ENCODE measurements around the gene TNFSF11.
"Not testable (repeated sequence)": the region's sequence is repeated elsewhere in the genome, so short reads cannot be mapped to it uniquely, and the experiment has no call there.

The TNFSF11 gene

GRCh38 chr13:42574011-42574410 is at the start of gene TNFSF11:
Gene TNFSF11, plus strand, starts transcription at chr13:42574152. Its CDS starts 152 bp downstream, at chr13:42574304.
- DNase-seq: no peak

DNA sequence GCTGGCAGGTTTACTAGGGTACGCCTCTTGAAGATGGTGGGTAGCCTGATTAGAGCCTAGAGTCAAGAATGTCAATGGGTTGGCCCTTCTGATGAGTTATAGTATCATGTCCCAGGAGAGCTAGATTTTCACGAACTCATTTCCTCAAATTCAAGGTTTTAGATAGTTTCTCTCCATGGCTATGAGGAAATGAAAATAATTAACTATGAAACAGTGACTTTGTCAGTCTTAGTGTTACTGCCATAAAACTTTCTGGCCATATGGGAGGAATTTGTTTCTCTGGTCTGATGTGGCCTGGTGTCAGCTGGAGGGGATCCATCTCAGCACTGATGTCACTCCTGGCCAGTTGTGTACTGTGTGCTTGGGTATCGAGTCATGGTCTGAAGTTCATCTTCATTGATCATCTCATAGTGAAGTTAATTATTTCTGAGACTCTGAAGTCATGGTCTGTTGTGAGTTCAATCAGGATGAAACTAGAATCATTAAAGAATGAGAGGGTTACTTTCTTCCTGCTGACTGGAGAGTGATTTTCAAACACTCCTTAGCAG is 49.4 kb upstream of the TNFSF11 start:
- peak; percentile 34 for DNase-seq

- DNase-seq: no peak
These were observed 48.9 kb upstream of the TNFSF11 start for GRCh38 chr13:42525035-42525504.

- no peak for DNase-seq
These were observed 47.7 kb upstream of the TNFSF11 start for GRCh38 chr13:42526276-42526675.

GRCh38 chr13:42526804-42527203 is 47.1 kb upstream of the TNFSF11 start:
- no peak for DNase-seq

DNA sequence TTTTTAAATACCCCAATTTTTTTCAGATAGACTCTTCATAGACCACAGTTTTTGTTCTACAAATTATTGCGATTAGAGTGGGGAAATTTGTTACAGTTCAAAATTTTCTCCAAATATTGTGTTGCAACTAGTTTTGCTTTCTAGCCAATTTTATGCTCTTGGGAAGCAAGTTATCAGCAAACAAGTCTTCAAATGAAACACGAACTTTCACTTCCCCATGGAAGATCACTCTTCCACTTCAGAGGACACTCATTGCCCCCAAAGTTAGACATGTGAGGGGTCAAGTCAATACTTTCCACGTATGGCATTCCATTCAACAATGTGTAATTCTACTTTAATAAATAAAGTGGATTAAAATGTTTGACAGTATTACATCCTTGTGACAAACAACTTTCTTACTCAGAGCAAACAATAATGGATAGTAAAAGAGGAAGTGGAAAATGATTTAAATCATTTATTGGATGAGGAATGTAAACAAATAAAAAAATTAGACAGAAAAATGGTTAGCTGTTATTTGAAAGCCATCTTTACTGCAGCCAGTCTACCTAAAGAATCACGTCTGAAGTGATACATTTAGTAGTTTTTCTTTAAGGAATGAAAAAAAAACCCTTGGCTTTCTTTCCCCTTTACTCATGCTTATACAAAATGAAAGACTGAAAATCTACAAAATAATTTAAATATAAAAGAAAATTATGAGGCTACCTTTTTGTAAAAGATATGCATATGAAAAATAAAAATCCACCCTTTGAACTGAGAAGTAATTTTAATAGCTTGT is 41.2 kb upstream of the TNFSF11 start:
- DNase-seq: peak; percentile 69

- no peak for DNase-seq
These were observed 40.7 kb upstream of the TNFSF11 start for GRCh38 chr13:42533336-42533591.

DNA sequence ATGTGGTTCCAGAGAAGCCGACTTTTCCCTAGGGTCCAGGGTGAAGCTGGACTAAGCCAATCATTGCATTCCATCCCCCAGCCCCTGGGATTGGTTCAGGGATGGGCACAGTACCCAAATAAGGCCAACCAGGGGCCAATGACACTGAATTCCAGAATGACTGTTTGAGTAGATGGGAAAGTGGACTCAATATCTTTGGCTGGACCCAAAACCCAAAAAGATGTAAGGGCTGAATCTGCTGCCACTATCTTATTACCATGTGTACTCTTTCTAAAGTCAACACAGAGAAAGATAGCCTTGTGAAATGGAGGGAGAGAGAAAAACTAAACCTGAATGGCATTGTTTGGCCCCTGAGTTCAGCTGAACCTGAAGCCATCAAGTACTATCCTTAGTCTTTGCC is 39.2 kb upstream of the TNFSF11 start:
- no peak for DNase-seq

- no peak for DNase-seq
These were observed 35.0 kb upstream of the TNFSF11 start for GRCh38 chr13:42538996-42539395.

DNA sequence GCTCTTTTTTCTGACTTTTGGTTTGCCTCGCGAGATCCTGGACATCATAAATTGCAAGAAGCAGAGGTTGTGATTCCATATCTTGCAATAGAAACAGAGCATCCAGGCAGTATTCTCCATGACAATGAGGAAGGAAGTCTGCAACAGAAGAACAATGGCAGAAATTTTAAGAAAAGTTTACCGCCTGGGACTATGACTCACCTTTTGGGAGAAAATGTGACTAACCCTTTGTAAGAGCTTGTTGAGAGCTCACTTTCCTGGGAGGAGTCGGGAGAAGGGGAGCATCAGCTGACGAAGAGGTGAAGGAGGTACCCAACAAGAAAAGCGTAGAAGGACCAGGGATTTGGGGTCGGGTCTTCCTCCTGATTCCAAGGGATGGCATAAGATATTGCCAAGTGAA is 34.3 kb upstream of the TNFSF11 start:
- peak; percentile 39 for DNase-seq

- DNase-seq: no peak
These were observed 30.6 kb upstream of the TNFSF11 start for GRCh38 chr13:42543215-42543797.

- peak; percentile 75 for DNase-seq
These were observed 29.6 kb upstream of the TNFSF11 start for GRCh38 chr13:42544246-42544926.

GRCh38 chr13:42545842-42546241 is 28.1 kb upstream of the TNFSF11 start:
- no peak for DNase-seq

GRCh38 chr13:42547612-42548011 is 26.3 kb upstream of the TNFSF11 start:
- DNase-seq: peak; percentile 21

DNA sequence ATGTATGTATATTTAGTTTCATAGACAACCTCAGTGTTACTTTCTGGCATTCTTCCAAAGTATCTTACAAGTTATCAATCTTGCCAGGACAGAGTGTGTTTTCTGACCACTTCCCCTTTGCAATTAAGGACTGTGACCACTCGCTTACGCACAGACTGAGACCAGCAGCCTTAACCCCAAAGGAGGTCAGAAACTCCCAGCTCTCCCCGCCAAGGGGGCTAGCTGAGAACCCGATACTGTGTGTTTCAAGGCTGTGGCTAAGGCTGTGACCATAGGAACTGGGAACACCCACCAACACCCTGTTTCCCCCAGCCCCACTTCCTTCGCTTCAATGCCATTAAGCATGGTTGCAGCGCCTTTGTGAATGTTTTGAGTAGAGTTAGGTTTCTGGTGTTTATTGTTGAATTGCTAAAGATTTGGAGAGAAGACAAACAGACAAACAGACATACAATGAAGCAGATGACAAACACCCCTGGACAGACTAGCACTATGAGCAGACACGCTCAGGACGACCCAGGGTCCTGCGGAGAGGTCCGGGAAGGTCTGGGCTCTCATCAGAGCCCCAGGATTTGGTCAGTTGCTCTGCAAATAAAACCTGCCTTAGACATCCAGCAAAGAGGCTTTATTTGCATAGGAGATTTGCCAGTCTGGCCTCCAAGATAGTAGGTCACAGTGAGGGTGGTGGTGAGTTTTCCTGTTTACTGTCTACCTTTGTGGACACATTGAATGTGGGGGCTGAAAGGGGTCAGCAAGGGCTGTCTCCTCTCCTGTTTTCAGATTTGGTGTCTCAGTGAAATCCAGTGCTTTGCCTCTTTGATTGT is 25.0 kb upstream of the TNFSF11 start:
- DNase-seq: peak; percentile 85

DNA sequence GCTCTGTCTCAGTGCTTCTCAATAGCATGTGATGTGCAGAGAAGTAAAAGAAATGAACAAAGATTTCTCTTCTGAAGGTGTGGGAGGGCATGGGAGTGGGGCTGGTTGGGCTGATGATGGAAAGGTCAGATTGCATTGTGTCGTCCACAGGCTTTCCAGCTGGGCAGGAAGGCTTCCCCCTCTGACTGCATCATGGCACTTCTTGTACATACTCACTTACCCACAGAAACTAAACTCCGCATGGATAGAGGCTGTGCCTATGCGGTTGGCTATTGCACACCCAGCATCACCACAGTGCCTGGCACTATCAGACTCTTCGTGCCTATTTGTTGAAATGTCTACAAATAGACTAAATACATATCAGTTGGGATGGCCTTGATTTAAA is 24.4 kb upstream of the TNFSF11 start:
- peak; percentile 75 for DNase-seq

DNA sequence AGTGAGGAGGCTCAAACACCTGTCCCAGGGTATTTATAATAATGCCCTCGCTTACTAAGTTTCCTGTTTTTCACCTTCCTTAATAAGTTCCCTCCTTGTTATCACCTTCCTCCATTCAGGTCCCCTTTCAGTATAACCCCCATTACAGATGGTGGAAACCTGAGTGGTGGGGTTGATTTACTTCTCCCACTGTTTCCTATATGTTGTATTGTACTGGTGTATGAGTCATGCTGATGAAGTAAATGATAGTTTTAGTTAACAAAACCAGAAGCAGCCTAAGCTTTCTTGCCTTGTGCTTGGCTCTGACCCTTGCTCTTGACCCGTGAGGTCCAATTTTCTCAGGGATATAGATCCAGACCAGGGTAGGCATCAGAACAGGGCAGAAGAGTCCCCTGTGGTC is 22.3 kb upstream of the TNFSF11 start:
- DNase-seq: no peak

DNA sequence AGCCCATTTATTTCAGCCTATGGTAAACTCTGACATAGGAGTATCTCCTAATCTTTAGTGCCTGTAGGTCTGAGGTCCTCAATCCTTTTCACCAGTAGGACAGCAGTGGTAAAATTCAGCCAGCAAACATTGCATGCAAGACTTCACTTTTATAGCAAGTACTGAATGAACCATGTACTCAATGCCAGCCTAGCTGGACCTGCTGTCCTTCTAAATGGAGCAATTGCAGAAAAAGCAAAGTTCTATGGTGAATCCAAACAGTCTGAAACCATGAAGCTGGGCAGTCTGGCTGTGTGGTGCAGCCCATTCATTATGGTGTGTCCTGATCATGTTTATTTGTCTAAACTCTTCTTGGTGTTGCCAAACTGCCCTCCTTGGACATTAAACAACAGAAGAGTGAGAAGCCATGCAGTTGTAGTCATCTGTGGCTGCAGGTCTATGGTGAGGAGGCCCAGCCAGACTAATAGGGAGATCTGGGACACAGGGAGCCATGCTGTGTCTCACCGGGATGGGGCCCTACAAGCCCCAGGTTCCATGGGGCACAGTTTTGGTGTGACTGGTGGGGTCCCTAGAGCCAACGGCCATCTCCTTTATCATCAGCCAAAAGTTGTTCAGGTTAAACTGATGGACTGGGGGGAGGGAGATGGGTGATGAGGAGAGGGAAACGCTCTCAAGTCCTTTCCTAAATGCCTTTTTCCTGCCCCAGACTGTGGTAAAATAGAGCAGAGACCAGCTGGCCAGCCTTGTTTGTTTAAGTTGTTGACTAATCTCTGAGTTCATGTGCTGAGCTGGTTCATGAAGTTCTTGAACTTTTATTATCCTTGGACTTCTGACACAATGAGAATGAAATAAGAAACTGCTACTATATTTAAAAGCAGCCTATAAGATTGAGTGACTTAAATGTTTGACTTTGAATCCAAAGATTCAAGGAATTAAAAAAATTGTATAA is 20.6 kb upstream of the TNFSF11 start:
- no peak for DNase-seq

- DNase-seq: no peak
These were observed 14.9 kb upstream of the TNFSF11 start for GRCh38 chr13:42559057-42559456.

DNA sequence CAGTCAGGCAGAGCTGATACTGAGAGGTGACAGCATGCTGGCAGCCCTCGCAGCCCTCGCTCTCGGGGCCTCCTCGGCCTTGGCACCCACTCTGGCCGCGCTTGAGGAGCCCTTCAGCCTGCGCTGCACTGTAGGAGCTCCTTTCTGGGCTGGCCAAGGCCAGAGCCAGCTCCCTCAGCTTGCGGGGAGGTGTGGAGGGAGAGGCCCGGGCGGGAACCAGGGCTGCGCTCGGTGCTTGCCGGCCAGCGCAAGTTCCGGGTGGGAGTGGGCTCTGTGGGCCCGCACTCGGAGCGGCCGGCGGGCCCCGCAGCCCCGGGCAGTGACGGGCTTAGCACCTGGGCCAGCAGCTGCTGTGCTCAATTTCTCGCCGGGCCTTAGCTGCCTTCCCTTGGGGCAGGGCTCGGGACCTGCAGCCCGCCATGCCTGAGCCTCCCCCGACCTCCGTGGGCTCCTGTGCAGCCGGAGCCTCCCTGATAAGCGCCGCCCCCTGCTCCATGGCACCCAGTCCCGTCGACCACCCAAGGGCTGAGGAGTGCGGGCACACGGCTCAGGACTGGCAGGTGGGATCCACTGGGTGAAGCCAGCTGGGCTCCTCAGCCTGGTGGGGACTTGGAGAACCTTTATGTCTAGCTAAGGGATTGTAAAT is 14.3 kb upstream of the TNFSF11 start:
- DNase-seq: not testable (repeated sequence)

DNA sequence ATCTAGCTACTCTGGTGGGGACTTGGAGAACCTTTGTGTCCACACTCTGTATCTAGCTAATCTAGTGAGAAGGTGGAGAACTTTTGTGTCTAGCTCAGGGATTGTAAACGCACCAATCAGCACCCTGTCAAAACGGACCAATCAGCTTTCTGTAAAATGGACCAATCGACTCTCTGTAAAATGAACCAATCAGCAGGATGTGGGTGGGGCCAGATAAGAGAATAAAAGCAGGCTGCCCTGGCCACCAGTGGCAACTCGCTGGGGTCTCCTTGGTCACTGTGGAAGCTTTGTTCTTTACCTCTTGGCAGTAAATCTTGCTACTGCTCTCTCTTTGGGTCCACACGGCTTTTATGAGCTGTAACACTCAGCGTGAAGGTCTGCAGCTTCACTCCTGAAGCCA is 13.6 kb upstream of the TNFSF11 start:
- not testable (repeated sequence) for DNase-seq

Measured in suppressor macrophage treated with lipopolysaccharide for 4 hours (primary cell).